ENCODE measurements around the gene MX2.

Gene MX2

GRCh38 chr21:41396558-41397075 lies 34.8 kb downstream of the MX2 start:
- no peak overlapping the region for H3K4me3 ChIP-seq (ENCODE audit: low read depth, low read length)
- H3K27ac ChIP-seq (ENCODE audit: extremely low read depth, low read depth, low read length), result no peak overlapping the region
- no peak for TF ChIP-seq KLF17 (tag by site-specific recombination; IDR thresholded peaks at IDR 0.05)
- no peak for TF ChIP-seq ZNF449 (tag by site-specific recombination; IDR thresholded peaks at IDR 0.05)
- TF ChIP-seq ZNF155 (tag by site-specific recombination; IDR thresholded peaks at IDR 0.05), result no peak
- TF ChIP-seq ZNF266 (tag by site-specific recombination; IDR thresholded peaks at IDR 0.05; ENCODE audit: low read depth), result no peak
- no peak for TF ChIP-seq GLIS2 (tag by site-specific recombination; IDR thresholded peaks at IDR 0.05)
- TF ChIP-seq SP7 (tag by site-specific recombination; IDR thresholded peaks at IDR 0.05), result no peak
- no peak for TF ChIP-seq ZNF585B (tag by site-specific recombination; IDR thresholded peaks at IDR 0.05)
- TF ChIP-seq ZNF18 (tag by site-specific recombination; IDR thresholded peaks at IDR 0.05), result no peak
- TF ChIP-seq ZNF133 (tag by site-specific recombination; IDR thresholded peaks at IDR 0.05), result no peak
- TF ChIP-seq ZBTB6 (tag by site-specific recombination; IDR thresholded peaks at IDR 0.05), result no peak
- TF ChIP-seq ZNF16 (tag by site-specific recombination; IDR thresholded peaks at IDR 0.05; ENCODE audit: low read depth), result no peak
- TF ChIP-seq ZNF366 (tag by site-specific recombination; conservative IDR thresholded peaks at IDR 0.05), result no peak
- POLR2A ChIA-PET, result no interaction called here
- H3K4me1 ChIP-seq (ENCODE audit: control insufficient read depth, insufficient read depth, low read length), result no peaks in the 10 kb centered on the region
- CTCF ChIA-PET, result no interaction called here
- H3K9me3 ChIP-seq (ENCODE audit: control insufficient read depth, insufficient read depth, low read depth, low read length), result no peaks in the 10 kb centered on the region
- no peaks in the 10 kb centered on the region for H3K36me3 ChIP-seq (ENCODE audit: control insufficient read depth in 2 of 2, insufficient read depth in 1 of 2, low read length in 2 of 2)

- no peaks in the 10 kb centered on the region for H3K4me1 ChIP-seq (ENCODE audit: control insufficient read depth, insufficient read depth, low read length)
- H3K9me3 ChIP-seq (ENCODE audit: control insufficient read depth, insufficient read depth, low read depth, low read length), result no peaks in the 10 kb centered on the region
- H3K27ac ChIP-seq (ENCODE audit: extremely low read depth, low read depth, low read length), result no peak overlapping the region
- CTCF ChIA-PET, result no interaction called here
- H3K36me3 ChIP-seq (ENCODE audit: control insufficient read depth in 2 of 2, insufficient read depth in 1 of 2, low read length in 2 of 2), result no peaks in the 10 kb centered on the region
- POLR2A ChIA-PET, result no interaction called here
- H3K4me3 ChIP-seq (ENCODE audit: low read depth, low read length), result no peak overlapping the region
- TF ChIP-seq KLF17 (tag by site-specific recombination; IDR thresholded peaks at IDR 0.05), result no peak
- TF ChIP-seq ZNF529 (tag by site-specific recombination; IDR thresholded peaks at IDR 0.05; ENCODE audit: insufficient replicate concordance), result no peak
- TF ChIP-seq GFI1B (tag by site-specific recombination; IDR thresholded peaks at IDR 0.05), result no peak
- no peak for TF ChIP-seq BCL11A (tag by site-specific recombination; IDR thresholded peaks at IDR 0.05; ENCODE audit: low read depth)
- no peak for TF ChIP-seq ZNF48 (tag by site-specific recombination; IDR thresholded peaks at IDR 0.05)
- no peak for TF ChIP-seq ZNF211 (tag by site-specific recombination; IDR thresholded peaks at IDR 0.05; ENCODE audit: low read depth)
- no peak for TF ChIP-seq ZNF555 (tag by site-specific recombination; conservative IDR thresholded peaks at IDR 0.05)
- TF ChIP-seq ELK4 (IDR thresholded peaks at IDR 0.05; ENCODE audit: borderline replicate concordance, low read depth, low read length), result no peak
- no peak for TF ChIP-seq ZNF221 (tag by site-specific recombination; IDR thresholded peaks at IDR 0.05; ENCODE audit: borderline replicate concordance)
- no peak for TF ChIP-seq ZNF704 (tag by site-specific recombination; IDR thresholded peaks at IDR 0.05)
- no peak for TF ChIP-seq ZNF560 (tag by site-specific recombination; IDR thresholded peaks at IDR 0.05; ENCODE audit: borderline replicate concordance)
- TF ChIP-seq SCRT2 (tag by site-specific recombination; IDR thresholded peaks at IDR 0.05), result no peak
Measured at GRCh38 chr21:41397471-41397891, 35.7 kb downstream of the MX2 start.
